Measurements from ENCODE around the gene NLRP12.
"Not testable (repeated sequence)": the region's sequence is repeated elsewhere in the genome, so short reads cannot be mapped to it uniquely, and the experiment has no call there.

NLRP12 gene

GRCh38 chr19:53782698-53783097, 41.4 kb downstream of the NLRP12 start:
- H3K9me3 ChIP-seq = no peaks in the 10 kb centered on the region
- DNase-seq = no peak
- no peak overlapping the region for H3K27ac ChIP-seq
- no peaks in the 10 kb centered on the region for H3K4me1 ChIP-seq
- no peak overlapping the region for H3K4me3 ChIP-seq
- TF ChIP-seq CTCF (IDR thresholded peaks at IDR 0.05) = no peak
- intact Hi-C loops (cut with DNase I; ENCODE audit: low total_unique reads) = no loop called here
- peaks cover 0 to 5% of the 10 kb centered on the region in 2 donors for H3K27me3 ChIP-seq
- no peaks in the 10 kb centered on the region for H3K36me3 ChIP-seq

DNA sequence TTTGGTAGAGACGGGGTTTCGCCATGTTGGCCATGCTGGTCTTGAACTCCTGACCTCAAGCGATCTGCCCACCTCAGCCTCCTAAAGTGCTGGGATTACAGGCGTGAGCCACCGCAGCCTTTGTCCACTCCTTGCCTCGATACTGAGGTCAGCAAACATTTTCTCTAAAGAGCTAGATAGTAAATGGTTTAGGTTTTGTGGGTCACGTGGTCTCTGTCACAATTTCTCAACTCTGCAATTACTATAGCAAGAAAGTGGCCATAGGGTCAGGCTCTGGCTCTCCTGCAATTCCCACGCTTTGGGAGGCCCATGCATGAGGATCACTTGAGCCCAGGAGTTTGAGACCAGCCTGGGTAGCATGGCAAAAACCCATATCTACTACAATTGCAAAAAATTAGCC, 42.8 kb downstream of the NLRP12 start:
- H3K9me3 ChIP-seq; intact Hi-C loops (cut with DNase I; ENCODE audit: low total_unique reads): not testable (repeated sequence)

DNA sequence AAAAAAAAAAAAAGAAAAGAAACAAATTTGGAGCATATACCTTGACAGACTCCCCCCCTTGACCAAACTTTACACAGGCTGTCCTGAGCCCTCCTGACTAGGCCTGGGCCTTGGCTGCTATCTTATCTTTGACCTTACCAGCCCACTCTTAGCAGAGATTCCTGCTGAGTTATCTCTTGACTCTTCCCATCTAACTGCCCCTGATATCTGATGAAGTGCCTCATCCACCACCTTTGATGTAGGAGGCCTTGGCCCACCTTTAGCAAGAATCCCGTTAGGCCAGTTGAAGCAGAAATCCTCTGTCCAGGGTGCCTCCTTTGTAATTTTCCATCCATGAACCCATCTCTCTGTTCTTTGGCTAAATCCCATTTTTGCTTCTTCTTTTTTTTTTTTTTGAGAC, 43.6 kb downstream of the NLRP12 start:
- Histone ChIP-seq H3K4me3 (no peak overlapping the region), H3K36me3 (no peaks in the 10 kb centered on the region), H3K27me3 (peaks cover 0 to 3% of the 10 kb centered on the region in 2 donors), H3K27ac (no peak overlapping the region), H3K9me3 (no peaks in the 10 kb centered on the region), H3K4me1 (no peaks in the 10 kb centered on the region)
- DNase-seq = no peak
- intact Hi-C loops (cut with DNase I; ENCODE audit: low total_unique reads) = no loop called here
- TF ChIP-seq CTCF (IDR thresholded peaks at IDR 0.05) = no peak

More for the DNA sequence above, 42.8 kb downstream of the NLRP12 start:
- not testable (repeated sequence) for H3K4me1 ChIP-seq, H3K27me3 ChIP-seq, DNase-seq, H3K27ac ChIP-seq, H3K4me3 ChIP-seq, H3K36me3 ChIP-seq

- no peaks in the 10 kb centered on the region for H3K4me1 ChIP-seq
- no peaks in the 10 kb centered on the region for H3K9me3 ChIP-seq
- intact Hi-C loops (cut with DNase I; ENCODE audit: low total_unique reads) = no loop called here
- no peaks in the 10 kb centered on the region for H3K36me3 ChIP-seq
- peaks cover 0 to 8% of the 10 kb centered on the region in 2 donors for H3K27me3 ChIP-seq
- H3K27ac ChIP-seq = no peak overlapping the region
- DNase-seq = no peak
- no peak for TF ChIP-seq CTCF (IDR thresholded peaks at IDR 0.05)
- H3K4me3 ChIP-seq = no peak overlapping the region
Measured at GRCh38 chr19:53775524-53775923, 48.6 kb downstream of the NLRP12 start.

DNA sequence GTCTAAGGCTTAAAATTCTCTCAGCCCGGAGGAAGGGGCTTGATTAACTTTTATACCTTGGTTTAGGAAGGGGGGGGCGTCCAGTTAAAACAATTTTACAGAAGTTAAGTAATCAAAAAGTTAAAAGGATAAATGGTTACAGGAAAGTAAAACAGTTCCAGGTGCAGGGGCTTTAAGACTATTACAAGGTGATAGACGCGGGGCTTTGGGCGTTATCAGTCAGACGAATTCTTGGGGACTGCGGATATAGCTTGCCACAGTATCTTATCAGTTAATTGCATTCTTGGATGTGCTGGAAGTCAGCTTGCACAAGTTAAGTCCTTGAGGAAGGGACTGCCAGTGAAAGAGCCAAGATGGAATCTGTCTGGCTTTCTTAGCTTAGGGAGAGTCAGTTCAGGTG, 49.6 kb downstream of the NLRP12 start:
- DNase-seq; H3K27ac ChIP-seq; H3K36me3 ChIP-seq; H3K9me3 ChIP-seq; H3K4me1 ChIP-seq; intact Hi-C loops (cut with DNase I; ENCODE audit: low total_unique reads); H3K4me3 ChIP-seq: not testable (repeated sequence)
- peaks cover 0 to 15% of the 10 kb centered on the region in 2 donors for H3K27me3 ChIP-seq

DNA sequence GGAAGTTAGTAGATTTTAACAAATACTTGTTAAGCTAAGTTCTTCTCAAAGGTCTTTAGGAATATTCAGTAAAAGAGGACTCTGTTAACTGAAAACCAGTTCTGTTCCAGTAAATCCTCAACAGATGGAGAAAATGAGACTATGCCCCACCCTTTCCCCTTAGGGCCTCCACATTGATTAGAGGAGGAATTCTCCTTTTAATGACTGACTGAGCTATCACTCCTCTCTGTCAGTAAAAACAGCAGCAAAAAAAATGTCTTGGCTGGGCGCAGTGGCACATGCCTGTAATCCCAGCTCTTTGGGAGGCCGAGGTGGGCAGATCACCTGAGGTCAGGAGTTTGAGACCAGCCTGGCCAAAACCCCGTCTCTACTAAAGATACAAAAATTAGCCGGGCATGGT, 50.1 kb downstream of the NLRP12 start:
- no peak for DNase-seq
- Histone ChIP-seq H3K4me3 (no peak overlapping the region), H3K4me1 (no peaks in the 10 kb centered on the region), H3K27ac (no peak overlapping the region), H3K36me3 (no peaks in the 10 kb centered on the region), H3K9me3 (no peaks in the 10 kb centered on the region), H3K27me3 (peaks cover 0 to 18% of the 10 kb centered on the region in 2 donors)
- intact Hi-C loops (cut with DNase I; ENCODE audit: low total_unique reads) = no loop called here
- no peak for TF ChIP-seq CTCF (IDR thresholded peaks at IDR 0.05)

DNA sequence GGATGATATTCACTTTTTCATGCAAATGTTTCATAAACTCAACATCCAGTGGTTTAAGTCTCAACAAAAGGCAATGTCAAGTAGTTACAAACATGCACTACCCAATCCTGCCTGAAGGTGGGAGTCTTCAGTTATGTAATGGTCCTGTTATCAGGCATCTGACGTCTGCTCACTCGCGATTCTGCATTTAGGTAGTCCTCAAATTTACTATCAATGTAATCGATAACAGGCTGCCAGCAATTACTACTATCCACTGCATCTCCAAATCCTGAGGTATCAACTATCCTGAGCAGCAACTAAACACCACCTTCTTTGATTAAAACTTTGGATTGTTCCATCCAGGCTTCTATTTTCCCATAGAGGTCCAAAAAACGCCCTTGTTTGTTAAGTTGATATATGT, 51.2 kb downstream of the NLRP12 start:
- intact Hi-C loops (cut with DNase I; ENCODE audit: low total_unique reads) = no loop called here

More for the DNA sequence above, 51.2 kb downstream of the NLRP12 start:
- Histone ChIP-seq H3K4me1 (no peaks in the 10 kb centered on the region), H3K9me3 (no peaks in the 10 kb centered on the region), H3K4me3 (no peak overlapping the region), H3K36me3 (no peaks in the 10 kb centered on the region), H3K27ac (no peak overlapping the region), H3K27me3 (peaks cover 0 to 20% of the 10 kb centered on the region in 2 donors)
- DNase-seq = peak in 1 of 2 donors; percentile 62
- TF ChIP-seq CTCF (IDR thresholded peaks at IDR 0.05) = peak; percentile 56 to 63

Measured in tibial artery (tissue), 4 donors.